Measurements from ENCODE around the gene TIAM1. TPM values are rescaled to one million over a fixed set of nuclear protein-coding genes. Genes with fewer than 3 reads are reported as not detected.

TIAM1 gene
- total RNA-seq, 1 experiment from 2014 or later = 7.8 TPM

GRCh38 chr21:31103571-31104265 lies 240.3 kb downstream of the TIAM1 start:
- Histone ChIP-seq H3K4me3 (no peak overlapping the region), H3K27ac (no peak overlapping the region), H3K4me1 (replicated peaks) (peaks cover 8% of the 10 kb centered on the region), H3K9me3 (replicated peaks) (no peaks in the 10 kb centered on the region), H3K36me3 (no peaks in the 10 kb centered on the region), H3K27me3 (replicated peaks) (no peaks in the 10 kb centered on the region; the same call in 1 of the 2 replicates)
- no peak for DNase-seq (ENCODE audit: low read depth in 1 of 2, low spot score in 2 of 2)

DNA sequence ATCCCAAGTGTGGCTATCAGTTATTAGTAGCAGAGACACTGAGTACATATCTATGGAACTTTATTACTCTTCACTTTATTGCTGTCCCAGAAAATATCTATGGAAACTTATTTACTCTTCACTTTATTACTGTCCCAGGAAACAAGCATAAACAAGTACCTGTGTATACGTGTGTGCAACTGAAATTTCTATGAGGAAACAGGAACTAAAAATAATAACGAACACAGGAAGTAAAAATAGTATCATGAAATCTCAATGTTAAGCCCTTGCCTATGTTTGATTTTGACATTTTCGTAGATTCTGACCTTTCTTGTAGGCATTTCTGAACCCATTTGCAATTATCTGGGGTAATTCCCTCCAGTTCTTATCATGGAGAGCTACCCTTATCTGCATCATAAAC lies 240.9 kb downstream of the TIAM1 start:
- Histone ChIP-seq H3K27ac (no peak overlapping the region), H3K4me1 (replicated peaks) (peaks cover 7% of the 10 kb centered on the region; the same call in 1 of the 2 replicates), H3K27me3 (replicated peaks) (no peaks in the 10 kb centered on the region; the same call in 1 of the 2 replicates), H3K36me3 (no peaks in the 10 kb centered on the region), H3K4me3 (no peak overlapping the region), H3K9me3 (replicated peaks) (no peaks in the 10 kb centered on the region)
- DNase-seq (ENCODE audit: low read depth in 1 of 2, low spot score in 2 of 2) = no peak

GRCh38 chr21:31099122-31099521 lies 244.9 kb downstream of the TIAM1 start:
- Histone ChIP-seq H3K4me3 (no peak overlapping the region), H3K27ac (no peak overlapping the region), H3K36me3 (no peaks in the 10 kb centered on the region), H3K4me1 (replicated peaks) (no peaks in the 10 kb centered on the region), H3K27me3 (replicated peaks) (peaks cover under 1% of the 10 kb centered on the region; the same call in 1 of the 2 replicates), H3K9me3 (replicated peaks) (no peaks in the 10 kb centered on the region)
- no peak for DNase-seq (ENCODE audit: low read depth in 1 of 2, low spot score in 2 of 2)

GRCh38 chr21:31098576-31099005 lies 245.5 kb downstream of the TIAM1 start:
- no peak overlapping the region for H3K4me3 ChIP-seq
- peak; percentile 47 to 64 for DNase-seq (ENCODE audit: low read depth in 1 of 2, low spot score in 2 of 2)

DNA sequence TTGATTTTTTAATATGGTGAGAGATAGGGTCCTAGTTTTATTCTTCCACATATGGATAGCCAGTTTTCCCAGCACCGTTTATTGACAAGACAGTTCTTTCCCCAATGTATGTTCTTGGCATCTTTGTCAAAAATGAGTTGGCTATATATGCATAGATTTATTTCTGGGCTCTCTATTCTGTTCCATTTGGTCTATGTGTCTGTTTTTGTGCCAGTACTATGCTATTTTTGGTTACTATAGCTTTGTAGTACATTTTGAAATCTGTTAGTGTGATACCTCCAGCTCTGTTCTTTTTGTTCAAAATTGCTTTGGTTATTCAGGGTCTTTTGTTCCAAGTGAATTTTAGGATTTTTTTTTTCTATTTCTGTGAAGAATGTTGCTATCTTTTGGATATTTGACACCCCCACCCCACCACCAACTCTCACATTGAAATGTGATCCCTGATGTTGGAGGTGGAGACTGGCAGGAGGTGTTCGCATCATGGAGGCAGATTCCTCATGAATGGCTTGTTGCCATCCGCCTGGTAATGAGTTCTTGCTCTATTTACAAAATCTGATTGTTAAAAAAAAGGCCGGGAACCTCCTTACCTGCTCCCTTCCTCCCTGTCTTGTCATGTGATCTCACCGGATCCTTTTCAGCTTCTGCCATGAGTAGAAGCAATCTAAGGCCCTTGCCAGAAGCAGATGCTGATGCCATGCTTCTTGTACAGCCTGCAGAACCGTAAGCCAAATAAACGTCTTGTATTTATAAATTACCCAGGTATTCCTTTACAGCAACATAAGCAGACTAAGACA lies 251.0 kb downstream of the TIAM1 start:
- no peak for DNase-seq (ENCODE audit: low read depth in 1 of 2, low spot score in 2 of 2)
- peaks cover 9% of the 10 kb centered on the region; the same call in 1 of the 2 replicates for H3K27me3 ChIP-seq (replicated peaks)
- H3K27ac ChIP-seq = no peak overlapping the region
- H3K4me3 ChIP-seq = no peak overlapping the region
- no peaks in the 10 kb centered on the region for H3K9me3 ChIP-seq (replicated peaks)
- H3K4me1 ChIP-seq (replicated peaks) = no peaks in the 10 kb centered on the region
- no peaks in the 10 kb centered on the region for H3K36me3 ChIP-seq

More at GRCh38 chr21:31098576-31099005, 245.5 kb downstream of the TIAM1 start:
- no peaks in the 10 kb centered on the region for H3K4me1 ChIP-seq (replicated peaks)
- H3K36me3 ChIP-seq = no peaks in the 10 kb centered on the region
- H3K9me3 ChIP-seq (replicated peaks) = no peaks in the 10 kb centered on the region
- no peak overlapping the region for H3K27ac ChIP-seq
- peaks cover 4% of the 10 kb centered on the region; the same call in 1 of the 2 replicates for H3K27me3 ChIP-seq (replicated peaks)

DNA sequence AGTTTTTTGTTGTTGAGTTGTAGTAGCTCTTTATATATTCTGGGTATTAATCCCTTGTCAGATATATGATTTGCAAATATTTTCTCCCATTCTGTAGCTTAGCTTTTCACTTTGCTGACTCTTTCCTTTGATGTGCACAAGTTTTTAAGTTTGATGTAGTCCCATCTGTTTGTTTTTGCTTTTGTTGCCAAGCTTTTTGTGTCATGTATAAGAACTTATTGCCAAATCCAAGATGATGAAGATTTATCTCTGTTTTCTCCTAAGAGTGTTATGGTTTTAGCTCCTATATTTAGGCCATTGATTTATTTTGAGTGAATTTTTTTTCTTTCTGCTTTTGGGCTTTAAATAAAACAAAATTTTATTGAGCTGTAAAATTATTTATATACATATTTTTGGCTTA lies 253.7 kb downstream of the TIAM1 start:
- no peaks in the 10 kb centered on the region for H3K9me3 ChIP-seq (replicated peaks)
- H3K27ac ChIP-seq = no peak overlapping the region
- no peaks in the 10 kb centered on the region for H3K4me1 ChIP-seq (replicated peaks)
- DNase-seq (ENCODE audit: low read depth in 1 of 2, low spot score in 2 of 2) = no peak
- no peak overlapping the region for H3K4me3 ChIP-seq
- H3K36me3 ChIP-seq = no peaks in the 10 kb centered on the region
- H3K27me3 ChIP-seq (replicated peaks) = peaks cover 9% of the 10 kb centered on the region; the same call in 1 of the 2 replicates

DNA sequence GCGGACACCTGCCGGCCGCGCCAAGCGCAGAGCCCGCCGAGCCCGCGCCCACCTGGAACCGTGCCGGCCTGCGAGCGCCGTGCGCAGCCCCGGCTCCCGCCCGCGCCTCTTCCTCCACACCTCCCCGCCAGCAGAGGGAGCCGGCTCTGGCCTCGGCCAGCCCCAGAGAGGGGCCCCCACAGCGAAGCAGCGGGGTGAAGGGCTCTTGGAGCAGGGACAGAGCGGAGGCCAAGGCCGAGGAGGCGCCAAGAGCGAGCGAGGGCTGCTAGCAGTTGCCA lies 255.6 kb downstream of the TIAM1 start:
- H3K4me1 ChIP-seq (replicated peaks) = no peaks in the 10 kb centered on the region
- no peaks in the 10 kb centered on the region for H3K9me3 ChIP-seq (replicated peaks)
- H3K27me3 ChIP-seq (replicated peaks) = 0 out of 2 replicates have a peak, but pooled peaks cover 5% of the 10 kb centered on the region
- no peak overlapping the region for H3K4me3 ChIP-seq
- no peaks in the 10 kb centered on the region for H3K36me3 ChIP-seq
- DNase-seq (ENCODE audit: low read depth in 1 of 2, low spot score in 2 of 2) = no peak
- H3K27ac ChIP-seq = no peak overlapping the region

GRCh38 chr21:31087639-31088473 lies 256.2 kb downstream of the TIAM1 start:
- Histone ChIP-seq H3K9me3 (replicated peaks) (no peaks in the 10 kb centered on the region), H3K27me3 (replicated peaks) (0 out of 2 replicates have a peak, but pooled peaks cover 5% of the 10 kb centered on the region), H3K4me1 (replicated peaks) (no peaks in the 10 kb centered on the region), H3K4me3 (no peak overlapping the region), H3K36me3 (no peaks in the 10 kb centered on the region), H3K27ac (no peak overlapping the region)
- no peak for DNase-seq (ENCODE audit: low read depth in 1 of 2, low spot score in 2 of 2)

DNA sequence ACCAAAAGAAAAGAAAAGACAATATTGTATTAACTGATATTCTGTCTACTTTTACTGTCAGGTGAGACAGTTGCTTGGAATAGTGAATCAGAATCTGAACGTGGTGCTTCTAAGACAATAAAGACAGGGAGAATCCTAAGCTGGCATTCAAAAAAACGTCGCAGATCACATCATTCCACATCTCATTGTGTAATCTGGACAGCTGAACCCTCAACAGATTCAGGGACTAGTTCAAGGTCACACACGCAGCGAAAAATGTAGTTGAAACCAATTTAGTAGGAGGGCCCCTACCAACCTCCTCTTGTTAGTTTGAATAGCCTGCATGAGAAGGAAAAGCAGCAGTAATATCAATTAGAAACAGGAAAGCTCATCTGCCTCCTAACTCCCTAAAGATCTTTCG lies 259.4 kb downstream of the TIAM1 start:
- no peak overlapping the region for H3K27ac ChIP-seq
- H3K36me3 ChIP-seq = no peaks in the 10 kb centered on the region
- no peaks in the 10 kb centered on the region for H3K9me3 ChIP-seq (replicated peaks)
- no peaks in the 10 kb centered on the region for H3K4me1 ChIP-seq (replicated peaks)
- no peak for DNase-seq (ENCODE audit: low read depth in 1 of 2, low spot score in 2 of 2)
- H3K4me3 ChIP-seq = no peak overlapping the region
- no peaks in the 10 kb centered on the region for H3K27me3 ChIP-seq (replicated peaks)

DNA sequence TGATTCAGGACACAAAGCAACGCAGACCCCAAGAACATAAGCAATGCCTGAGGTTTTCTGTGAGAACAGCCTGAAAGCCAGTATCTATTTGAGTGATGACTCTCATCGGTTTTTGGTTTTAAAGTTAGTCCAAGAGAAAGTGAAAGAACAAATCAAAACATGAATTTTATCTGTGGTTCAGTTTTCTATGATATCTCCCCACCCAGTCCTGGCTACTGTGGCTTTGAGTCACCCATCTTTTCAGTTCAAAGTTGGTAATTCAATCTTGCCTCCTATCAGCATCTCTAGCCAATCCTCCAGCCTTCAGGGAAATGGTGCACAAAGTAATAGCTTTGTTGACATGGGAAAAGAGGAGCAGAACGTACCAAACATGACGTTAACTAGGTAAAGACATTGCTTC lies 265.3 kb downstream of the TIAM1 start:
- no peak overlapping the region for H3K27ac ChIP-seq
- no peaks in the 10 kb centered on the region for H3K9me3 ChIP-seq (replicated peaks)
- H3K4me3 ChIP-seq = no peak overlapping the region
- no peaks in the 10 kb centered on the region for H3K27me3 ChIP-seq (replicated peaks)
- H3K4me1 ChIP-seq (replicated peaks) = no peaks in the 10 kb centered on the region
- DNase-seq (ENCODE audit: low read depth in 1 of 2, low spot score in 2 of 2) = no peak
- H3K36me3 ChIP-seq = no peaks in the 10 kb centered on the region

- no peak for DNase-seq (ENCODE audit: low read depth in 1 of 2, low spot score in 2 of 2)
- Histone ChIP-seq H3K36me3 (no peaks in the 10 kb centered on the region), H3K4me3 (no peak overlapping the region), H3K9me3 (replicated peaks) (no peaks in the 10 kb centered on the region), H3K4me1 (replicated peaks) (no peaks in the 10 kb centered on the region), H3K27me3 (replicated peaks) (no peaks in the 10 kb centered on the region), H3K27ac (no peak overlapping the region)
Observed at GRCh38 chr21:31078216-31078615, 265.8 kb downstream of the TIAM1 start.

- Histone ChIP-seq H3K36me3 (no peaks in the 10 kb centered on the region), H3K4me1 (replicated peaks) (no peaks in the 10 kb centered on the region), H3K4me3 (no peak overlapping the region), H3K27me3 (replicated peaks) (no peaks in the 10 kb centered on the region; the same call in 1 of the 2 replicates), H3K27ac (no peak overlapping the region), H3K9me3 (replicated peaks) (no peaks in the 10 kb centered on the region)
- DNase-seq (ENCODE audit: low read depth in 1 of 2, low spot score in 2 of 2) = no peak
Observed at GRCh38 chr21:31075848-31076247, 268.2 kb downstream of the TIAM1 start.

DNA sequence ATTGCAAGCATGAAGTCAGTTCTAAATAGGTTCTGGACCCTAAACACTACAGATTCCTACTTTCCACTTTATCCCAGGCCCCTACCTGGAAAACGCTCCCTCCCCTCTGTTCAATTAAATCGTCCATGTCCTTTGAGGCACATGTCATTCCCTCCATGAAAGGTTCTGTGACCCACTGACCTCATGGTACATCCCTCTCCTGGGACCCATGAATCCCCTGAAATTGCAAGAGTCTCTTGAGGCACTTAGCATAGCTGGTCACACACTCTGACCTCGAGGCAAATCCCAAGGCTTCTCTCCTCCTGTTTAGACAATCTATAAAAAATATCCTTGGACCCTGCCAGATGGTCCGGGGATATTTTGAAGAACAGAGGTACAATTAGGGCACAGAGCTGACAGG lies 271.5 kb downstream of the TIAM1 start:
- Histone ChIP-seq H3K9me3 (replicated peaks) (no peaks in the 10 kb centered on the region), H3K36me3 (no peaks in the 10 kb centered on the region), H3K4me1 (replicated peaks) (no peaks in the 10 kb centered on the region), H3K27ac (no peak overlapping the region), H3K27me3 (replicated peaks) (no peaks in the 10 kb centered on the region; the same call in none of the 2 replicates), H3K4me3 (no peak overlapping the region)
- DNase-seq (ENCODE audit: low read depth in 1 of 2, low spot score in 2 of 2) = no peak
